ENCODE measurements around the gene ZIC4.
A peak's percentile ranks its signal among the peaks of the same experiment; 100 is the strongest.

ZIC4 gene

GRCh38 chr3:147410526-147411237, 4.3 kb upstream of the ZIC4 start:
- Histone ChIP-seq H3K4me3 (ENCODE audit: low read length) (peak overlapping the region; percentile 55), H3K9ac (ENCODE audit: low read depth, low read length) (peak overlapping the region; percentile 9; the same call in 1 of the 2 replicates), H3K27me3 (ENCODE audit: insufficient read depth, low read length) (peaks cover 100% of the 10 kb centered on the region), H3K4me1 (ENCODE audit: insufficient read depth, low read length) (peaks cover 67% of the 10 kb centered on the region), H3K9me3 (ENCODE audit: insufficient read depth, low read depth, low read length) (no peaks in the 10 kb centered on the region), H3K36me3 (ENCODE audit: insufficient read depth, low read length) (no peaks in the 10 kb centered on the region), H3K27ac (ENCODE audit: low read depth, low read length) (no peak overlapping the region)
- 1% methylated on average over 60 of the region's 61 CpGs for WGBS

GRCh38 chr3:147410116-147410525, 3.8 kb upstream of the ZIC4 start:
- peaks cover 69% of the 10 kb centered on the region for H3K4me1 ChIP-seq (ENCODE audit: insufficient read depth, low read length)
- no peak overlapping the region for H3K27ac ChIP-seq (ENCODE audit: low read depth, low read length)
- no peak overlapping the region for H3K9ac ChIP-seq (ENCODE audit: low read depth, low read length)
- no peaks in the 10 kb centered on the region for H3K9me3 ChIP-seq (ENCODE audit: insufficient read depth, low read depth, low read length)
- under 1% methylated on average over 52 of the region's 52 CpGs for WGBS
- peaks cover 100% of the 10 kb centered on the region for H3K27me3 ChIP-seq (ENCODE audit: insufficient read depth, low read length)
- peak overlapping the region; percentile 55 for H3K4me3 ChIP-seq (ENCODE audit: low read length)
- no peaks in the 10 kb centered on the region for H3K36me3 ChIP-seq (ENCODE audit: insufficient read depth, low read length)

GRCh38 chr3:147409143-147410115, 3.1 kb upstream of the ZIC4 start, which contains the start of gene ZIC1:
ZIC1 (plus strand) TSS chr3:147409365; CDS start chr3:147410113, 748 bp downstream.
- no peak within 1 kb of the TSS; the same call in 1 of the 2 replicates for H3K27ac ChIP-seq (ENCODE audit: low read depth, low read length)
- no peak within 1 kb of the TSS for H3K9ac ChIP-seq (ENCODE audit: low read depth, low read length)
- H3K36me3 ChIP-seq (ENCODE audit: insufficient read depth, low read length) = no peaks in the 10 kb centered on the region
- peaks cover 100% of the 10 kb centered on the region for H3K27me3 ChIP-seq (ENCODE audit: insufficient read depth, low read length)
- under 1% methylated on average over 80 of the region's 80 CpGs for WGBS
- H3K9me3 ChIP-seq (ENCODE audit: insufficient read depth, low read depth, low read length) = no peaks in the 10 kb centered on the region
- peak within 1 kb of the TSS; percentile 55 for H3K4me3 ChIP-seq (ENCODE audit: low read length)
- peaks cover 70% of the 10 kb centered on the region for H3K4me1 ChIP-seq (ENCODE audit: insufficient read depth, low read length)

- H3K9ac ChIP-seq (ENCODE audit: low read depth, low read length) = no peak overlapping the region
- H3K27ac ChIP-seq (ENCODE audit: low read depth, low read length) = no peak overlapping the region; the same call in 1 of the 2 replicates
- peak overlapping the region; percentile 55 for H3K4me3 ChIP-seq (ENCODE audit: low read length)
- H3K36me3 ChIP-seq (ENCODE audit: insufficient read depth, low read length) = no peaks in the 10 kb centered on the region
- H3K27me3 ChIP-seq (ENCODE audit: insufficient read depth, low read length) = peaks cover 100% of the 10 kb centered on the region
- H3K9me3 ChIP-seq (ENCODE audit: insufficient read depth, low read depth, low read length) = no peaks in the 10 kb centered on the region
- peaks cover 72% of the 10 kb centered on the region for H3K4me1 ChIP-seq (ENCODE audit: insufficient read depth, low read length)
- WGBS = under 1% methylated on average over 27 of the region's 28 CpGs
Measured at GRCh38 chr3:147408188-147409100, 2.1 kb upstream of the ZIC4 start.

GRCh38 chr3:147407498-147408187, 1.3 kb upstream of the ZIC4 start:
- peaks cover 100% of the 10 kb centered on the region for H3K27me3 ChIP-seq (ENCODE audit: insufficient read depth, low read length)
- no peak overlapping the region for H3K27ac ChIP-seq (ENCODE audit: low read depth, low read length)
- no peaks in the 10 kb centered on the region for H3K9me3 ChIP-seq (ENCODE audit: insufficient read depth, low read depth, low read length)
- WGBS = under 1% methylated on average over 26 of the region's 27 CpGs
- H3K4me3 ChIP-seq (ENCODE audit: low read length) = peak overlapping the region; percentile 55
- H3K9ac ChIP-seq (ENCODE audit: low read depth, low read length) = no peak overlapping the region
- peaks cover 73% of the 10 kb centered on the region for H3K4me1 ChIP-seq (ENCODE audit: insufficient read depth, low read length)
- no peaks in the 10 kb centered on the region for H3K36me3 ChIP-seq (ENCODE audit: insufficient read depth, low read length)

GRCh38 chr3:147407114-147407497, 763 bp upstream of the ZIC4 start:
- peaks cover 73% of the 10 kb centered on the region for H3K4me1 ChIP-seq (ENCODE audit: insufficient read depth, low read length)
- 2% methylated on average over 17 of the region's 17 CpGs for WGBS
- H3K9me3 ChIP-seq (ENCODE audit: insufficient read depth, low read depth, low read length) = no peaks in the 10 kb centered on the region
- no peak overlapping the region for H3K27ac ChIP-seq (ENCODE audit: low read depth, low read length)
- H3K4me3 ChIP-seq (ENCODE audit: low read length) = peak overlapping the region; percentile 55
- H3K9ac ChIP-seq (ENCODE audit: low read depth, low read length) = no peak overlapping the region
- H3K27me3 ChIP-seq (ENCODE audit: insufficient read depth, low read length) = peaks cover 100% of the 10 kb centered on the region
- no peaks in the 10 kb centered on the region for H3K36me3 ChIP-seq (ENCODE audit: insufficient read depth, low read length)

- Histone ChIP-seq H3K4me1 (ENCODE audit: insufficient read depth, low read length) (peaks cover 80% of the 10 kb centered on the region), H3K9ac (ENCODE audit: low read depth, low read length) (no peak overlapping the region), H3K36me3 (ENCODE audit: insufficient read depth, low read length) (no peaks in the 10 kb centered on the region), H3K27me3 (ENCODE audit: insufficient read depth, low read length) (peaks cover 100% of the 10 kb centered on the region), H3K27ac (ENCODE audit: low read depth, low read length) (no peak overlapping the region), H3K4me3 (ENCODE audit: low read length) (peak overlapping the region; percentile 7; the same call in 1 of the 2 replicates), H3K9me3 (ENCODE audit: insufficient read depth, low read depth, low read length) (no peaks in the 10 kb centered on the region)
- 2% methylated on average over 27 of the region's 27 CpGs for WGBS
Measured at GRCh38 chr3:147405231-147406027, 914 bp downstream of the ZIC4 start.

GRCh38 chr3:147404800-147405230, 1.5 kb downstream of the ZIC4 start:
- Histone ChIP-seq H3K36me3 (ENCODE audit: insufficient read depth, low read length) (no peaks in the 10 kb centered on the region), H3K27ac (ENCODE audit: low read depth, low read length) (no peak overlapping the region), H3K9ac (ENCODE audit: low read depth, low read length) (no peak overlapping the region), H3K9me3 (ENCODE audit: insufficient read depth, low read depth, low read length) (no peaks in the 10 kb centered on the region), H3K27me3 (ENCODE audit: insufficient read depth, low read length) (peaks cover 100% of the 10 kb centered on the region), H3K4me3 (ENCODE audit: low read length) (peak overlapping the region; percentile 7; the same call in 1 of the 2 replicates), H3K4me1 (ENCODE audit: insufficient read depth, low read length) (peaks cover 82% of the 10 kb centered on the region)
- WGBS = 6% methylated on average over 15 of the region's 16 CpGs

- 37% methylated on average over 11 of the region's 11 CpGs for WGBS
- Histone ChIP-seq H3K27ac (ENCODE audit: low read depth, low read length) (no peak overlapping the region), H3K36me3 (ENCODE audit: insufficient read depth, low read length) (no peaks in the 10 kb centered on the region), H3K4me1 (ENCODE audit: insufficient read depth, low read length) (peaks cover 85% of the 10 kb centered on the region), H3K27me3 (ENCODE audit: insufficient read depth, low read length) (peaks cover 99% of the 10 kb centered on the region), H3K4me3 (ENCODE audit: low read length) (peak overlapping the region; percentile 7; the same call in 1 of the 2 replicates), H3K9ac (ENCODE audit: low read depth, low read length) (no peak overlapping the region), H3K9me3 (ENCODE audit: insufficient read depth, low read depth, low read length) (no peaks in the 10 kb centered on the region)
Measured at GRCh38 chr3:147404000-147404799, 2.1 kb downstream of the ZIC4 start.

All from HUES64 (cell line).